Keratinocyte (primary cell): ENCODE data around the gene RPL18.
"Not testable (repeated sequence)": the region's sequence is repeated elsewhere in the genome, so short reads cannot be mapped to it uniquely, and the experiment has no call there.

ENCODE experiments used
- CTCF ChIP-seq, 3 experiments: IDR thresholded peaks in 1 of 3; conservative IDR thresholded peaks in 1 of 3; optimal IDR thresholded peaks in 1 of 3; 2 replicates in 2 of 3; 3 replicates in 1 of 3; pipeline versions ENCODE3 to v1.5.1; 2011; ENCODE audit warnings: low read length in 3 of 3, mild to moderate bottlenecking in 3 of 3, moderate library complexity in 2 of 3, control low read depth in 1 of 3, inconsistent platforms in 1 of 3; ENCODE audit not compliant: insufficient read depth in 2 of 3; ENCODE audit errors: extremely low read depth in 1 of 3
- EZH2 ChIP-seq: IDR thresholded peaks from one replicate; pipeline ENCODE4 v1.6.1; 2012; ENCODE audit warnings: inconsistent platforms, mild to moderate bottlenecking, low read length, moderate library complexity

GRCh38 chr19:48632286-48632685 is 13.3 kb upstream of the RPL18 start:
- not testable (repeated sequence) for TF ChIP-seq CTCF (optimal IDR thresholded peaks at IDR 0.05 in 1 of 3, IDR thresholded peaks at IDR 0.05 in 1 of 3, conservative IDR thresholded peaks at IDR 0.05 in 1 of 3; ENCODE audit: extremely low read depth in 1 of 3, insufficient read depth in 2 of 3, low read length in 3 of 3); EZH2
